Small intestine (tissue), 7 donors: ENCODE measurements around the gene TBXA2R. TPM values are rescaled to one million over a fixed set of nuclear protein-coding genes. Genes with fewer than 3 reads are reported as not detected.
A peak's percentile ranks its signal among the peaks of the same experiment; 100 is the strongest.

Experiments used
- DNase-seq, 2 donors: peaks; one replicate each; pipeline versions ENCODE4 v3.0.0 to v3.0.0-alpha.2; 2013
- FAIRE-seq: peaks from 2 replicates; lab custom pipeline; 2012; peaks lifted over from hg19 to GRCh38; lab: Jason Lieb, UNC
- H3K27ac ChIP-seq, 3 donors: one replicate each; pipeline ENCODE4 v1.5.1; 2013; ENCODE audit warnings: low read length in 2 of 3, mild to moderate bottlenecking in 2 of 3, control low read depth in 1 of 3, inconsistent platforms in 1 of 3, low read depth in 1 of 3, moderate library complexity in 1 of 3
- H3K27me3 ChIP-seq, 3 donors: one replicate each; pipeline ENCODE4 v1.6.1; 2013; ENCODE audit warnings: low read length in 3 of 3, inconsistent platforms in 1 of 3; ENCODE audit not compliant: control insufficient read depth in 3 of 3, insufficient read depth in 3 of 3
- H3K36me3 ChIP-seq, 3 donors: one replicate each; pipeline ENCODE4 v1.6.1; 2013; ENCODE audit warnings: low read length in 3 of 3, inconsistent platforms in 1 of 3, low read depth in 1 of 3, mild to moderate bottlenecking in 1 of 3, moderate library complexity in 1 of 3; ENCODE audit not compliant: control insufficient read depth in 3 of 3, insufficient read depth in 2 of 3
- H3K4me1 ChIP-seq, 3 donors: one replicate each; pipeline ENCODE4 v1.6.1; 2013; ENCODE audit warnings: low read length in 2 of 3, inconsistent platforms in 1 of 3, low read depth in 1 of 3, mild to moderate bottlenecking in 1 of 3, moderate library complexity in 1 of 3; ENCODE audit not compliant: control insufficient read depth in 3 of 3, insufficient read depth in 2 of 3
- H3K4me3 ChIP-seq, 3 donors: one replicate each; pipeline ENCODE4 v1.5.1; 2013; ENCODE audit warnings: low read length in 3 of 3, control low read depth in 1 of 3, inconsistent platforms in 1 of 3, low read depth in 1 of 3, mild to moderate bottlenecking in 1 of 3, moderate library complexity in 1 of 3
- H3K9me3 ChIP-seq, 2 donors: one replicate each; pipeline ENCODE4 v1.6.1; 2013; ENCODE audit warnings: low read depth in 1 of 2, low read length in 1 of 2; ENCODE audit not compliant: control insufficient read depth in 2 of 2, insufficient read depth in 1 of 2
- WGBS, 3 donors: extraction: QIAGEN DNeasy Blood & Tissue Kit; methylation state at CpG; one replicate each; pipeline ENCODE4 v1.1.7; 2013; 5-methylcytosine and 5-hydroxymethylcytosine counted together
- polyA plus RNA-seq, 4 donors: library from polyadenylated mRNA; stranded (reverse) in 3 of 4; unstranded in 1 of 4; fragments of 200-250 nt in 3 of 4; fragments of 120-200 nt in 1 of 4; gene quantifications; one replicate each; pipeline versions ENCODE4 v1.2.1 to v1.2.3, GENCODE V29; 2013
- donor health status: healthy with polysubstance abuse.
- donor health status: control.
- donor health status: control.
- donor health status: Bipolar disorder and iron deficiency.
- donor health status: healthy.

TBXA2R gene
- polyA plus RNA-seq, 4 donors, result 1.2 to 2.1 TPM; not detected in 2

- DNase-seq (no peak), FAIRE-seq (no peak)
- Histone ChIP-seq H3K27ac (no peak overlapping the region), H3K9me3 (no peaks in the 10 kb centered on the region), H3K27me3 (peaks cover 0 to 3% (median 0%) of the 10 kb centered on the region in 3 donors), H3K36me3 (peaks cover 7 to 73% (median 7%) of the 10 kb centered on the region in 3 donors), H3K4me3 (no peak overlapping the region), H3K4me1 (peaks cover 0 to under 1% (median 0%) of the 10 kb centered on the region in 3 donors)
- 85 to 95% (median 87%) methylated on average over 68 to 79 of the region's 79 CpGs for WGBS, 3 donors
These were observed 6.4 kb upstream of the TBXA2R start for GRCh38 chr19:3612901-3613741.

DNA sequence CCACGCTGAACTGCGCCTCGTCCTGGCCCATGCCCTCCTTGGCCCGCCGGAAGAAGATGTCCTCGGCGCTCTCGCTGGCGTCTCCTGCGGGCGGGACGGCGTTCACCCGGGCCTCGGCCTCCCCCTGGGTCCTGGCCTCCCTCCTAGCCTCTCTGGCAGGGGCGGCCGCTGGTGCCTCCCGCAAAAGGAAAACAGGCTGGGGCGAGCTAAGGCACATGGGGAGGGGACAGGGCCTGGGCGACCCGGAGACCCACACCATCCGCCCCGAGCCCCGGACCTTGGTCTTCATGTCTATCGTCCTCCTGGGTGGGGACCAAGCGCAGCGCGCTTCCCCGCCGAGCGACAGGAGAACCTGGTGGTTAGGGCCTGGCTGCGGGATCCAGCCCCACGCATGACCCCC lies 5.7 kb upstream of the TBXA2R start:
- DNase-seq (no peak), FAIRE-seq (no peak)
- peaks cover 0 to 10% (median 0%) of the 10 kb centered on the region in 3 donors for H3K27me3 ChIP-seq
- H3K36me3 ChIP-seq, result peaks cover 7 to 67% (median 7%) of the 10 kb centered on the region in 3 donors
- no peaks in the 10 kb centered on the region for H3K9me3 ChIP-seq
- H3K27ac ChIP-seq, result no peak overlapping the region
- H3K4me1 ChIP-seq, result peaks cover 0 to 4% (median 0%) of the 10 kb centered on the region in 3 donors
- H3K4me3 ChIP-seq, result no peak overlapping the region
- WGBS, 3 donors, result 96 to 97% (median 96%) methylated on average over 27 to 33 of the region's 33 CpGs

- peaks cover 7 to 62% (median 7%) of the 10 kb centered on the region in 3 donors for H3K36me3 ChIP-seq
These were observed 5.2 kb upstream of the TBXA2R start for GRCh38 chr19:3611841-3612240.

GRCh38 chr19:3610745-3611717 lies 4.4 kb upstream of the TBXA2R start:
- H3K9me3 ChIP-seq, result no peaks in the 10 kb centered on the region
- H3K36me3 ChIP-seq, result peaks cover 7 to 58% (median 7%) of the 10 kb centered on the region in 3 donors
- whole genome bisulfite sequencing, 3 donors, result 87 to 92% (median 89%) methylated on average over 33 to 41 of the region's 41 CpGs
- FAIRE-seq, result no peak
- H3K27me3 ChIP-seq, result peaks cover 0 to 20% (median 0%) of the 10 kb centered on the region in 3 donors
- no peak overlapping the region for H3K27ac ChIP-seq
- peaks cover 0 to 6% (median 0%) of the 10 kb centered on the region in 3 donors for H3K4me1 ChIP-seq
- no peak overlapping the region for H3K4me3 ChIP-seq
- DNase-seq, result no peak

More at GRCh38 chr19:3611841-3612240, 5.2 kb upstream of the TBXA2R start:
- WGBS, 3 donors, result 96 to 97% (median 96%) methylated on average over 36 of the region's 36 CpGs
- DNase-seq, result no peak
- no peak for FAIRE-seq
- H3K27me3 ChIP-seq, result peaks cover 0 to 15% (median 0%) of the 10 kb centered on the region in 3 donors
- no peak overlapping the region for H3K4me3 ChIP-seq
- no peaks in the 10 kb centered on the region for H3K9me3 ChIP-seq
- peaks cover 0 to 6% (median 0%) of the 10 kb centered on the region in 3 donors for H3K4me1 ChIP-seq
- no peak overlapping the region for H3K27ac ChIP-seq

GRCh38 chr19:3609779-3610719 lies 3.4 kb upstream of the TBXA2R start:
- Histone ChIP-seq H3K27me3 (peaks cover 0 to 30% (median 0%) of the 10 kb centered on the region in 3 donors), H3K4me3 (no peak overlapping the region), H3K36me3 (peaks cover 7 to 49% (median 7%) of the 10 kb centered on the region in 3 donors), H3K27ac (no peak overlapping the region), H3K9me3 (no peaks in the 10 kb centered on the region), H3K4me1 (peaks cover 0 to 7% (median 0%) of the 10 kb centered on the region in 3 donors)
- WGBS, 3 donors, result 79 to 80% (median 79%) methylated on average over 24 of the region's 24 CpGs
- no peak for DNase-seq
- no peak for FAIRE-seq

- peaks cover 0 to 38% (median 0%) of the 10 kb centered on the region in 3 donors for H3K27me3 ChIP-seq
- H3K4me3 ChIP-seq, result no peak overlapping the region
- no peak for FAIRE-seq
- H3K9me3 ChIP-seq, result no peaks in the 10 kb centered on the region
- no peak for DNase-seq
- H3K4me1 ChIP-seq, result peaks cover 0 to 13% (median 0%) of the 10 kb centered on the region in 3 donors
- H3K36me3 ChIP-seq, result peaks cover 4 to 38% (median 7%) of the 10 kb centered on the region in 3 donors
- 50 to 71% (median 60%) methylated on average over 13 to 21 of the region's 21 CpGs for WGBS, 3 donors
- no peak overlapping the region for H3K27ac ChIP-seq
These were observed 2.2 kb upstream of the TBXA2R start for GRCh38 chr19:3608750-3609322.

DNA sequence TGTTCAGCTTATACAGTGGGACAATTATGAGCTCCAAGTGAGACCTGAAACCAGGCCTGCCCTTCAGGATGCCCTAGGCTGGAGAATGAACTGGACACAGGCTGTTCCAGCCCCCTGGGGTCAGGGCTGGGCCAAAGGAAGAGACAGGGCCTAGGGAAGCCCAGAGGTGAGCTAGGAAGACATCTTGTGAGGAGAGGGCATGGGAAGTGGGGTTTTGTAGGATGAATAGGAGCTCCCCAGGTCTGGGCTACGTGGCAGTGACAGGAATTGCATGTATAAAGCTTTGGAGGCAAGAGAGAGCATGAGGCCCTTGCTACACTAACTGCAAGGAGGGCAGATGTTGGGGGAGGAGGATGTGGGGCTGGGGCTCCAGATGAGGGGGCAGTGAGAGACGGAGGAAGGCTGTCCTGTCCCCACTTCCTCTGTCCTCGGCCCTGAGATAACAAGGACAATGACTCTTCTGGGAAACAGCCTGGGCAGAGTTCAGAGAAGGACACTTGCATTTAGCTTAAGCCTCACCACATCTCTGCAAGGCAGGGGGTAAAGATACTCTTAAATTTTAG lies 1.5 kb upstream of the TBXA2R start:
- no peak overlapping the region for H3K4me3 ChIP-seq
- DNase-seq (no peak), FAIRE-seq (no peak)
- peak overlapping the region in 1 of 3 donors; percentile 15 for H3K27ac ChIP-seq
- H3K36me3 ChIP-seq, result peaks cover 4 to 31% (median 7%) of the 10 kb centered on the region in 3 donors
- H3K9me3 ChIP-seq, result no peaks in the 10 kb centered on the region
- H3K27me3 ChIP-seq, result peaks cover 0 to 38% (median 0%) of the 10 kb centered on the region in 3 donors
- WGBS, 3 donors, result 38 to 49% (median 40%) methylated on average over 3 of the region's 3 CpGs
- peaks cover 0 to 13% (median 0%) of the 10 kb centered on the region in 3 donors for H3K4me1 ChIP-seq
